ENCODE data around the gene PRR14L. TPM values are rescaled to one million over a fixed set of nuclear protein-coding genes. Genes with fewer than 3 reads are reported as not detected.
A peak's percentile ranks its signal among the peaks of the same experiment; 100 is the strongest.

Gene PRR14L
- total RNA-seq, 1 experiment from 2014 or later: 138 TPM

DNA sequence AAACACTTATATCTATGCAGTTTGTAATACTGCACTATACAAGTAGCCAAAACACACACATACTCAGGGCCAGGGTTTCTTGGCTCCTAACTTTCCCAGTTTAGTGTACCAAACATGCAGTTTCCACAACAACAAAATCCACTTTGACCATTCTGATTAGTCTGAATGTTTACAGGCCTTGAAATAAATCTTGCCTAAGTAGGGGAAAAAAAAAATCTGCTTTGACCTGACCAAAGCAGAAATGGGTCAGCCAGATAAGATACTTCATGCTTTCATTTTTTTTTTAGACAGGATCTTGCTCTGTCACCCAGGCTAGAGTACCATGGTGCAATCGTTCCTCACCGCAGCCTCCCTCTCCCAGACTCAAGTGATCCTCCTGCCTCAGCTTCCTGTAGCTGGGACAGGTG lies 10.1 kb downstream of the PRR14L start:
- TF ChIP-seq, protein P1, sequence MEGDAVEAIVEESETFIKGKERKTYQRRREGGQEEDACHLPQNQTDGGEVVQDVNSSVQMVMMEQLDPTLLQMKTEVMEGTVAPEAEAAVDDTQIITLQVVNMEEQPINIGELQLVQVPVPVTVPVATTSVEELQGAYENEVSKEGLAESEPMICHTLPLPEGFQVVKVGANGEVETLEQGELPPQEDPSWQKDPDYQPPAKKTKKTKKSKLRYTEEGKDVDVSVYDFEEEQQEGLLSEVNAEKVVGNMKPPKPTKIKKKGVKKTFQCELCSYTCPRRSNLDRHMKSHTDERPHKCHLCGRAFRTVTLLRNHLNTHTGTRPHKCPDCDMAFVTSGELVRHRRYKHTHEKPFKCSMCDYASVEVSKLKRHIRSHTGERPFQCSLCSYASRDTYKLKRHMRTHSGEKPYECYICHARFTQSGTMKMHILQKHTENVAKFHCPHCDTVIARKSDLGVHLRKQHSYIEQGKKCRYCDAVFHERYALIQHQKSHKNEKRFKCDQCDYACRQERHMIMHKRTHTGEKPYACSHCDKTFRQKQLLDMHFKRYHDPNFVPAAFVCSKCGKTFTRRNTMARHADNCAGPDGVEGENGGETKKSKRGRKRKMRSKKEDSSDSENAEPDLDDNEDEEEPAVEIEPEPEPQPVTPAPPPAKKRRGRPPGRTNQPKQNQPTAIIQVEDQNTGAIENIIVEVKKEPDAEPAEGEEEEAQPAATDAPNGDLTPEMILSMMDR (conservative IDR thresholded peaks at IDR 0.05): no peak
- no peak overlapping the region for H3K27ac ChIP-seq (ENCODE audit: insufficient read length, low read depth, low read length)
- H3K9me3 Mint-ChIP-seq: no peaks in the 10 kb centered on the region
- H4K5ac ChIP-seq (ENCODE audit: insufficient read length, low read depth, low read length): no peak overlapping the region
- H3K4me3 Mint-ChIP-seq: no peak overlapping the region
- H3K36me3 Mint-ChIP-seq (ENCODE audit: insufficient read depth in 1 of 3, low read depth in 3 of 3): peaks cover 25 to 80% (median 67%) of the 10 kb centered on the region in 3 experiments
- no peak overlapping the region for H4K91ac ChIP-seq (ENCODE audit: insufficient read length, low read depth, low read length)
- H3K79me1 ChIP-seq (ENCODE audit: insufficient read depth, low read depth, low read length, poor library complexity, severe bottlenecking): peaks cover 5% of the 10 kb centered on the region
- no peaks in the 10 kb centered on the region for H4K20me1 ChIP-seq (ENCODE audit: control insufficient read depth, insufficient read depth, insufficient read length)
- H2BK12ac ChIP-seq (ENCODE audit: insufficient read length, low read depth, low read length): no peak overlapping the region
- no peak overlapping the region for H2AFZ ChIP-seq (ENCODE audit: low read length)
- H3K27me3 ChIP-seq (ENCODE audit: insufficient read depth, low read length): no peaks in the 10 kb centered on the region
- no peak overlapping the region for H3K18ac ChIP-seq (ENCODE audit: insufficient read length, low read depth, low read length)
- WGBS (ENCODE audit: extremely low coverage, insufficient read length, low lambda C conversion rate): no CpG with 5 or more reads among the region's 2 CpGs
- H3K23ac ChIP-seq (ENCODE audit: insufficient read length, low read depth, low read length): no peak overlapping the region
- H4K8ac ChIP-seq (replicated peaks; ENCODE audit: insufficient read length, low read depth, low read length): no peak overlapping the region
- H2BK15ac ChIP-seq (ENCODE audit: low read depth, low read length): no peak overlapping the region
- no peaks in the 10 kb centered on the region for H3K27me3 Mint-ChIP-seq (ENCODE audit: low read depth)
- no peak overlapping the region for H2AK5ac ChIP-seq (ENCODE audit: insufficient read length, low read length)
- no peak overlapping the region for H3K4ac ChIP-seq (ENCODE audit: low read depth, low read length)
- no peaks in the 10 kb centered on the region for H3K9me3 ChIP-seq (ENCODE audit: control insufficient read depth, low read depth, low read length)
- H3T11ph ChIP-seq (ENCODE audit: low read length): no peak overlapping the region
- peaks cover 23 to 29% of the 10 kb centered on the region in 2 experiments for H3K4me1 Mint-ChIP-seq
- H3K79me2 ChIP-seq (ENCODE audit: insufficient read depth, low read length): peaks cover 2% of the 10 kb centered on the region; the same call in 1 of the 2 replicates
- H3K4me1 ChIP-seq (ENCODE audit: insufficient read depth, low read length): no peaks in the 10 kb centered on the region
- H2BK5ac ChIP-seq (ENCODE audit: insufficient read length, low read length): no peak overlapping the region
- H3K27ac Mint-ChIP-seq: peak overlapping the region in 1 of 3 experiments; percentile 17; a peak in 1 of 7 replicates
- no peak overlapping the region for H2BK20ac ChIP-seq (ENCODE audit: low read depth, low read length, poor library complexity, severe bottlenecking)
- no peaks in the 10 kb centered on the region for H3K23me2 ChIP-seq (ENCODE audit: insufficient read length, low read depth, low read length, poor library complexity, severe bottlenecking)
- H3K4me2 ChIP-seq (ENCODE audit: insufficient read depth, insufficient read length, low read length): no peak overlapping the region
- no peak overlapping the region for H3K9ac ChIP-seq (ENCODE audit: extremely low read depth, insufficient read length, low read length)
- no peak for DNase-seq
- H3K56ac ChIP-seq (ENCODE audit: insufficient read length, low read depth, low read length): no peak overlapping the region
- no peak overlapping the region for H2BK120ac ChIP-seq (ENCODE audit: low read depth, low read length, poor library complexity, severe bottlenecking)
- H3K14ac ChIP-seq (ENCODE audit: insufficient read depth, low read length): no peak overlapping the region
